Adrenal gland (tissue), 12 donors: ENCODE results near the gene ZNF683. TPM values are rescaled to one million over a fixed set of nuclear protein-coding genes. Genes with fewer than 3 reads are reported as not detected.

Source experiments
- DNase-seq, 7 donors: peaks; one replicate each; pipeline ENCODE4 v3.0.0-alpha.2; 2019 to 2020
- H3K27ac ChIP-seq, 5 donors: fragments of 200-600 bp; sonication (generic) in 4 of 5; 1 replicate in 3 of 5; 2 replicates in 2 of 5; pipeline versions ENCODE4 v1.5.1 to v1.8.0; 2016 to 2020; ENCODE audit warnings: mild to moderate bottlenecking in 1 of 5
- H3K27me3 ChIP-seq: fragments of 200-600 bp; 2 replicates; pipeline ENCODE4 v1.8.0; 2021
- H3K36me3 ChIP-seq, 2 donors: fragments of 200-600 bp; replicated peaks in 1 of 2; 1 replicate in 1 of 2; 2 replicates in 1 of 2; pipeline versions ENCODE4 v1.5.1 to v1.8.0; 2018 to 2022
- H3K4me1 ChIP-seq, 2 donors: fragments of 200-600 bp; replicated peaks in 1 of 2; 1 replicate in 1 of 2; 2 replicates in 1 of 2; pipeline versions ENCODE4 v1.5.1 to v1.8.0; 2018 to 2021
- H3K4me3 ChIP-seq, 4 donors: fragments of 200-600 bp; sonication (generic) in 3 of 4; one replicate each; pipeline ENCODE4 v1.5.1; 2016 to 2018
- H3K9me3 ChIP-seq, 3 donors: fragments of 200-600 bp; sonication (generic) in 1 of 3; replicated peaks in 1 of 3; 1 replicate in 2 of 3; 2 replicates in 1 of 3; pipeline versions ENCODE4 v1.5.1 to v1.8.0; 2016 to 2021
- CTCF ChIP-seq, 6 experiments: fragments of 450-650 bp in 4 of 6; fragments of 200-600 bp in 2 of 6; sonication (generic) in 1 of 6; IDR thresholded peaks; 1 replicate in 5 of 6; 2 replicates in 1 of 6; pipeline versions ENCODE4 v1.5.1 to v1.8.0; 2016 to 2021; ENCODE audit warnings: antibody characterized with exemption in 6 of 6, mild to moderate bottlenecking in 2 of 6, moderate library complexity in 1 of 6
- POLR2A ChIP-seq, 2 donors: fragments of 450-650 bp; IDR thresholded peaks; one replicate each; pipeline ENCODE4 v1.6.1; 2017; ENCODE audit warnings: antibody characterized with exemption in 2 of 2, mild to moderate bottlenecking in 2 of 2, moderate library complexity in 1 of 2
- WGBS, 4 donors: extraction: QIAGEN DNeasy Blood & Tissue Kit in 2 of 4; methylation state at CpG; one replicate each; pipeline versions ENCODE4 v1.1.5 to v1.1.7; 2013 to 2017; 5-methylcytosine and 5-hydroxymethylcytosine counted together
- intact Hi-C, 2 donors: fragments of 100-400 bp; cut with DNase I; formaldehyde crosslinking; loops; one replicate each; pipeline versions ENCODE4 v1.14.1 to v1.15.0; 2022 to 2023
- polyA plus RNA-seq, 3 donors: library from polyadenylated mRNA; stranded (reverse); fragments of 200-250 nt in 2 of 3; fragments of 350-450 nt in 1 of 3; fragmentation: Illumina TruSeq in 1 of 3; extraction: RNeasy Lipid Tissue Mini Kit (QIAGEN cat#74804) in 1 of 3; gene quantifications; one replicate each; pipeline ENCODE4 v1.2.3, GENCODE V29; 2013 to 2014
- total RNA-seq, 9 donors: library from RNA; depleted of rRNA in 4 of 9; stranded (reverse); fragments of >200 nt in 4 of 9; fragments of 120-200 nt in 1 of 9; fragmentation: NEBNext Ultra II Directional in 1 of 9; extraction: Animal tissue kit (Norgen Biotek cat#: 25700) in 1 of 9; gene quantifications; one replicate each; pipeline versions ENCODE4 v1.1.0 to v1.2.4, GENCODE V29; 2013 to 2023
- donor health status: healthy with polysubstance abuse.
- donor health status: Bipolar disorder and iron deficiency.
- donor health status: DM: yes; HTN: yes; CAD: no.
- donor health status: DM: no; HTN: no; CAD: no.
- donor health status: DM: no; HTN: no; CAD: no.
- donor health status: DM: yes; HTN: yes; CAD: no.

Gene ZNF683
- total and polyA plus RNA-seq, 12 donors = 0.20 to 0.25 (median 0.24) TPM; not detected in 9

DNA sequence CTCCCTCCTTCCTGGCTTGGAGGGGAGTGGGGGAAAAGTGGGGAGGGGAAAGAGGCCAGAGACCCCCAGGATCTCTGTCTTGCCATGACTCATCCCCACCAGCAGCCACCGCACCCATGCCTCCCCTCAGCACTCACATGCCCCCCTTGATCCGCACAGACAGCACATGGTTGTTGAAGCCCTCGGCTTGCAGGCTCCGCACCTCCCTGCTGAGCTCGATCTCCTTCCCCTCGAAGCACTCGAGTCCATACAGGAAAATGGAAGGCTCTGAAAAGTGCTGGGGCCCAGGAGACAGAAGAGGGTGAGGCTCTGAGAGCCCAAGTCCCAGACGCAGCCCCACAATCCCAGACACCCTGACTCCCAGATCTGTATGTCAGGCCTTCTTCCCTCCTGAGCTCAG is 44.0 kb downstream of the ZNF683 start:
- no peaks in the 10 kb centered on the region for H3K9me3 ChIP-seq
- H3K27me3 ChIP-seq = peaks cover 3% of the 10 kb centered on the region
- H3K27ac ChIP-seq = no peak overlapping the region
- H3K4me1 ChIP-seq = no peaks in the 10 kb centered on the region
- TF ChIP-seq POLR2A (IDR thresholded peaks at IDR 0.05) (no peak), CTCF (IDR thresholded peaks at IDR 0.05) (no peak)
- DNase-seq = no peak
- no peaks in the 10 kb centered on the region for H3K36me3 ChIP-seq
- 77 to 80% (median 78%) methylated on average over 7 to 8 of the region's 8 CpGs for WGBS, 4 donors
- intact Hi-C loops = no loop called here
- no peak overlapping the region for H3K4me3 ChIP-seq

GRCh38 chr1:26327956-26328362 is 44.6 kb downstream of the ZNF683 start:
- H3K4me1 ChIP-seq = no peaks in the 10 kb centered on the region
- TF ChIP-seq POLR2A (IDR thresholded peaks at IDR 0.05) (no peak), CTCF (IDR thresholded peaks at IDR 0.05) (no peak)
- no peak for DNase-seq
- intact Hi-C loops = no loop called here
- H3K4me3 ChIP-seq = no peak overlapping the region
- no peak overlapping the region for H3K27ac ChIP-seq
- no peaks in the 10 kb centered on the region for H3K9me3 ChIP-seq
- no peaks in the 10 kb centered on the region for H3K36me3 ChIP-seq
- 71 to 90% (median 80%) methylated on average over 8 of the region's 8 CpGs for WGBS, 4 donors
- H3K27me3 ChIP-seq = no peaks in the 10 kb centered on the region

DNA sequence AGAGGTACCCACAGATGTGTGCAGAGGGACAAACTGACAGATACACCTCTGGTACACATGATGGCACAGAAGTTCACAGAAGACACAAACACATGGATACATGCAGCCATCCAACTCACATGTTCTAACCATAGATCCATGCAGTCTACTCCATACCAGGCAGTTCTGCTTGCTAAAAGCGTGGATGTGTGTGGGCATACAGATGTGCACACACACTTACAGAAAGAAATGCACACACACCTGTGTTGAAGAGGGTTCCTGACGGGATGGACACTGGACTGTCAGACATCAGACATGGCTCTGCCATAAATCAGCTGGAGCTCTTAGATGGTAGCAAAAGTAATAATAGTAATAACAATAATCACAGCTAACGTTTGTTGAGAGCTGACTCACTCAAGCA is 48.0 kb downstream of the ZNF683 start:
- no peaks in the 10 kb centered on the region for H3K36me3 ChIP-seq
- no peaks in the 10 kb centered on the region for H3K4me1 ChIP-seq
- intact Hi-C loops = loop anchor here (5.0 kb wide), 2 partner anchors 42 to 157 kb away; partner anchors contain the start of genes C1orf232 (in 1 of the 2), SH3BGRL3 (in 1 of the 2) and ZNF593 (in 1 of the 2)
- no peaks in the 10 kb centered on the region for H3K27me3 ChIP-seq
- WGBS, 4 donors = 46 to 79% (median 61%) methylated on average over 3 of the region's 3 CpGs
- H3K9me3 ChIP-seq = no peaks in the 10 kb centered on the region
- no peak overlapping the region for H3K27ac ChIP-seq
- no peak overlapping the region for H3K4me3 ChIP-seq
- no peak for TF ChIP-seq POLR2A (IDR thresholded peaks at IDR 0.05)
- TF ChIP-seq CTCF (IDR thresholded peaks at IDR 0.05) = no peak
- no peak for DNase-seq

DNA sequence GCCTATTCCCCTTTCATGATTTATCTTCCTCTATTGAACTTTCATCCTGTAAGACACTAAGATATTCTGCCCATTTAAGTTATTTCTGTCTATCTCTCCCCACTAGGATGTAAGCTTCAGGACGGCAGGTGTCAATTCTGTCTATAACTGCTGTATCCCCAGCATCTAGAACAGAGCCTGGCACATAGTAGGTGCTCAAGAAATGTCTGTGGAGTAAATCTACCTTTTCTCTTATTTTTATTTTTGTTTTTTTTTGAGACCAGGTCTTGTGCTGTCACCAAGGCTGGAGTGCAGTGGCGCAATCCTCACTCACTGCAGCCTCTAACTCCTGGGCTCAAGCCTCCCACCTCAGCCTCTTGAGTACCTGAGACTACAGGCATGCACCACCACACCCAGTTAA is 49.2 kb downstream of the ZNF683 start:
- no peaks in the 10 kb centered on the region for H3K36me3 ChIP-seq
- intact Hi-C loops = loop anchor here (5.0 kb wide), 2 partner anchors 41 to 156 kb away; partner anchors contain the start of genes C1orf232 (in 1 of the 2), SH3BGRL3 (in 1 of the 2) and ZNF593 (in 1 of the 2)
- no peak for TF ChIP-seq POLR2A (IDR thresholded peaks at IDR 0.05)
- no peak for TF ChIP-seq CTCF (IDR thresholded peaks at IDR 0.05)
- H3K4me1 ChIP-seq = no peaks in the 10 kb centered on the region
- DNase-seq = no peak
- no peaks in the 10 kb centered on the region for H3K27me3 ChIP-seq
- WGBS, 4 donors = 87 to 93% (median 88%) methylated on average over 2 of the region's 2 CpGs
- no peak overlapping the region for H3K4me3 ChIP-seq
- no peak overlapping the region for H3K27ac ChIP-seq
- H3K9me3 ChIP-seq = no peaks in the 10 kb centered on the region
